Mesodermal cell (in vitro differentiated cells): ENCODE results near the gene KLHDC2. TPM values are rescaled to one million over a fixed set of nuclear protein-coding genes. Genes with fewer than 3 reads are reported as not detected.
A peak's percentile ranks its signal among the peaks of the same experiment; 100 is the strongest.
"Not testable (repeated sequence)": the region's sequence is repeated elsewhere in the genome, so short reads cannot be mapped to it uniquely, and the experiment has no call there.

ENCODE experiments used
- H3K27ac ChIP-seq: 2 replicates; pipeline ENCODE4 v1.7.0; 2013; ENCODE audit warnings: mild to moderate bottlenecking, low read depth, low read length, moderate library complexity; ENCODE audit not compliant: severe bottlenecking
- H3K36me3 ChIP-seq: 2 replicates; pipeline ENCODE4 v1.7.1; 2013; ENCODE audit warnings: mild to moderate bottlenecking, low read length, moderate library complexity; ENCODE audit not compliant: control insufficient read depth, insufficient read depth
- H3K4me1 ChIP-seq: one replicate; pipeline ENCODE4 v1.7.1; 2013; ENCODE audit warnings: mild to moderate bottlenecking, low read length; ENCODE audit not compliant: insufficient read depth, control insufficient read depth, poor library complexity, severe bottlenecking
- H3K4me3 ChIP-seq: 2 replicates; pipeline ENCODE4 v1.7.0; 2013; ENCODE audit warnings: low read length, control low read depth, mild to moderate bottlenecking; ENCODE audit not compliant: insufficient read depth, poor library complexity, severe bottlenecking; ENCODE audit errors: extremely low read depth
- H3K9me3 ChIP-seq: 2 replicates; pipeline ENCODE4 v1.7.1; 2013; ENCODE audit warnings: mild to moderate bottlenecking, low read length, moderate library complexity; ENCODE audit not compliant: control insufficient read depth
- WGBS, 2 experiments: methylation state at CpG; one replicate each; pipeline ENCODE4 v1.1.5; 2013; ENCODE audit warnings: missing lambda C conversion rate in 2 of 2; ENCODE audit not compliant: insufficient coverage in 2 of 2; 5-methylcytosine and 5-hydroxymethylcytosine counted together
- polyA plus RNA-seq, 2 experiments: library from polyadenylated mRNA; stranded (reverse); fragments of 50-300 nt; gene quantifications; one replicate each; pipeline ENCODE4 v1.2.3, GENCODE V29; 2013

The KLHDC2 gene, protein sequence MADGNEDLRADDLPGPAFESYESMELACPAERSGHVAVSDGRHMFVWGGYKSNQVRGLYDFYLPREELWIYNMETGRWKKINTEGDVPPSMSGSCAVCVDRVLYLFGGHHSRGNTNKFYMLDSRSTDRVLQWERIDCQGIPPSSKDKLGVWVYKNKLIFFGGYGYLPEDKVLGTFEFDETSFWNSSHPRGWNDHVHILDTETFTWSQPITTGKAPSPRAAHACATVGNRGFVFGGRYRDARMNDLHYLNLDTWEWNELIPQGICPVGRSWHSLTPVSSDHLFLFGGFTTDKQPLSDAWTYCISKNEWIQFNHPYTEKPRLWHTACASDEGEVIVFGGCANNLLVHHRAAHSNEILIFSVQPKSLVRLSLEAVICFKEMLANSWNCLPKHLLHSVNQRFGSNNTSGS
- polyA plus RNA-seq (2013, experiment 1 of 2): 86.1 TPM
- polyA plus RNA-seq (2013, experiment 2 of 2): 92.5 TPM

DNA sequence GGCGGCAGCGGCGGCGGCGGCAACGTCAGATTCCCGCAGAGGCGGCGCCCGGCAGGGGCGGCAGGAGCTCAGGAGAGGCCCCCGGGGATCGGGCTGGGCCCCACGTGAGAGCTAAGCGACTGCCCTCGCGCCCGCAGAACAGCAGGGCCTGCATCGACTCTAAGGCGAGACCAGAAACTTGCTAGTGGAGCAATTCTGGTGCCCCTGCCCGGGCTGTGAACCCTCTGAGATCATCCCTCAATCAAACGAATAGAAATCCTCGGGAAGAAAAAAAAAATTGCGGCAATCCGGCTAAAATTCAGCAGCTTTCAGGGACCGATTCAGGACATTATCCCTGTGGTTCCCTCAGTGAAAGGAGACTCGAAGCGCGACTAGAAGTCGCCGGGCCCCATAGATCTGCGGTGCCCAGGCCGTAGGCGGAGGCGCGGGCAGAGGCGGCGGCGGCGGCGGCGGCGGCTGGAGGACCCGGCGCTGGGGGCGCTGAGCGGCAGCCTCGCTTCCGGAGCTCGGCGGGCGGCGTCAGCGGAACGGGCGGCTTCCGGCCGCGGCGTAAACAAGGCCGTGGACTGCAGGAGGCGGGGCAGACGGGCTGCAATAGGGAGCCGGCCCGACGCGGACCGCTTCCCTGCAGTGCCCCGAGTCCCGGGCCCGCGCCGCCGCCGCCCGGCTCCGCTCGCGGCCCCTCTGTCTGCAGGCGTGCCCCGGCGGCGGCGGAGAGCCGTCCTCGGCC, at the start of gene KLHDC2:
Gene KLHDC2, plus strand, starts transcription at position 583 of the 730 bp plus-strand sequence. CDS start 316 bp downstream, outside the sequence.
- 0% methylated on average over 38 to 69 of the region's 86 CpGs for WGBS, 2 experiments
- Histone ChIP-seq H3K4me1 (peaks cover 14% of the 10 kb centered on the region), H3K27ac (peak within 1 kb of the TSS; percentile 98), H3K9me3 (no peaks in the 10 kb centered on the region), H3K36me3 (peaks cover 16% of the 10 kb centered on the region), H3K4me3 (peak within 1 kb of the TSS; percentile 93)

- no peaks in the 10 kb centered on the region for H3K4me1 ChIP-seq
- no peak overlapping the region for H3K27ac ChIP-seq
- H3K36me3 ChIP-seq: no peaks in the 10 kb centered on the region
- no peaks in the 10 kb centered on the region for H3K9me3 ChIP-seq
- no peak overlapping the region for H3K4me3 ChIP-seq
Measured at GRCh38 chr14:49720744-49721143, 47.2 kb upstream of the KLHDC2 start.

DNA sequence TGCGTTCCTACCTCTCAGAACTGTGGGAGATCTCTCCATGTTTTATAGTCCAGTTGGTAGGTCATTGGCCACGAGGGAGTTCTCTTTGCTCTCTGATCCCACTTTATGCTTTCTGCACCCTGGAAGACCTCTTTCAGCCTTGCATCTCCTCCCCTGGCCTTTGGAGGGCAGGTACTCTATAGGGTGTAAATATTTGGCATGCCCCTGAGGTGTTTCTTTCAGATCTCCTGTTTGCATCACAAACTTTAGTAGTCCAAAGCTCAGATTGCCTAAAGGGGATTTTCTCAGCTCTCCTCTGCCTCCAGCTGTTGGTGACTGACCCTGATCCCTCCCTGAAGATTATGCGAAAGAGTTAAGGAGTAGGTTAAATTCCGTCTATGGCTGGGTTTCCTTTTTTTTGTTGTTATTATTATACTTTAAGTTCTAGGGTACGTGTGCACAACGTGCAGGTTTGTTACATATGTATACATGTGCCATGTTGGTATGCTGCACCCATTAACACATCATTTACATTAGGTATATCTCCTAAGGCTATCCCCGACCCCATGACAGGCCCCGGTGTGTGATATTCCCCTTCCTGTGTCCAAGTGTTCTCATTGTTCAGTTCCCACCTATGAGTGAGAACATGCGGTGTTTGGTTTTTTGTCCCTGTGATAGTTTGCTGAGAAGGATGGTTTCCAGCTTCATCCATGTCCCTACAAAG, 46.1 kb upstream of the KLHDC2 start:
- not testable (repeated sequence) for H3K27ac ChIP-seq, H3K4me1 ChIP-seq, H3K9me3 ChIP-seq, H3K4me3 ChIP-seq, H3K36me3 ChIP-seq
- WGBS, 2 experiments: 59 to 86% methylated on average over 2 to 3 of the region's 9 CpGs

GRCh38 chr14:49727171-49727570, 40.8 kb upstream of the KLHDC2 start:
- no peaks in the 10 kb centered on the region for H3K4me1 ChIP-seq
- no peaks in the 10 kb centered on the region for H3K36me3 ChIP-seq
- no peak overlapping the region for H3K4me3 ChIP-seq
- no peaks in the 10 kb centered on the region for H3K9me3 ChIP-seq
- WGBS, 2 experiments: 88 to 92% methylated on average over 2 to 3 of the region's 5 CpGs
- H3K27ac ChIP-seq: no peak overlapping the region

DNA sequence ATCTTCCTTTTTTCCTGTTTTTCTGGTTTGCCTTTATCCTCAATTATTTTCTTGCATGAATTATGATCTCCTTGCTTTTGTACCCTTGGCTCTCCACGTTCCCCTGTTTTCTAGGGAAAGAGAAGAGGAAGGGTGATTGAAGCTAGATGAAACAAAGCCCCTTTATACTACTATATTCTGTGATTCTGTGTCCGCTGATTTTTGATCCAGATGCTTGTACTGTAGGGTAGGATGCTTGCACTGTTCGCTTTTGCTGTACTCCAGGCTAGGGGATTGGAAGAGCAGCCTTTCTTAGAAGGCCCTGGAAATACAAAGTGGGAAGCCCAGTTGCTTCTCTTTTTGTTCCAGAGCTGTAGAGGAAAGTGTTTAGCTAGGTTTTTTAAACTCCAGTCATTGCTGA, 35.1 kb upstream of the KLHDC2 start:
- Histone ChIP-seq H3K27ac (no peak overlapping the region), H3K9me3 (no peaks in the 10 kb centered on the region), H3K4me3 (no peak overlapping the region), H3K4me1 (no peaks in the 10 kb centered on the region), H3K36me3 (no peaks in the 10 kb centered on the region)
- 86 to 100% methylated on average over 1 of the region's 3 CpGs for WGBS, 2 experiments

DNA sequence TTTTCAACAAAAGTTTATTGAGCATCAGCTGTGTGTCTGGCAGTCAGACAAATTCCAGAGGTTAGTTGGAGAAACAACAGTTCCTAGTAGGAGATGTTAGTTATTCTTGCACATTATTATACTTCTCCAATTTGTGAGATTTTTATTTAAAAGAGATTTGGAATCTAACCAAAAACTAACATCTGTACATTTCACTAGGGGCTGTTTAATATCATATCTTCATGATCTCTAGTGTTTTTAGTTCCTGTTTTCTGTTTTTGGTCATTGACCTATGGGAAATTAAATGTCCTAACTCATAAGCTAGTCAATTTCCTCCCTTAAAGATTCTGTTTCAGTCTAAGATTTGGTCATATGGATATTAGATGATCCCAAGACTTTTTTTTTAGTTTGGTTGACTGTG, 34.1 kb upstream of the KLHDC2 start:
- no peak overlapping the region for H3K27ac ChIP-seq
- H3K9me3 ChIP-seq: no peaks in the 10 kb centered on the region
- H3K4me1 ChIP-seq: no peaks in the 10 kb centered on the region
- H3K4me3 ChIP-seq: no peak overlapping the region
- H3K36me3 ChIP-seq: no peaks in the 10 kb centered on the region

DNA sequence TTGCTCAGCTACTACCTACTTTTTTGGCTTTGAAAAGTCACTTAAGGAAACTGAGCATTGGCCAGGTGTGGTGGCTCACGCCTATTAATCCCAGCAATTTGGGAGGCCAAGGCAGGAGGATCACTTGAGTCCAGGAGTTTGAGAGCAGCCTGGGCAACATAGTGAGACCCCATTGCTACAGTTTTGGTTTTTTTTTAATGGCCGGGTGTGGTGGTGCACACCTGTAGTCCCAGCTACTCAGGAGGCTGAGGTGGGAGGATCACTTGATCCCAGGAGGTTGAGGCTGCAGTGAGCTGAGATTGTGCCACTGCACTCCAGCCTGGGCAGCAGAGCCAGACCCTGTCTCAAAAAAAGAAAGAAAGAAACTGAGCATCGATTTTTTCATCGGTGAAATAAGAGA, 32.3 kb upstream of the KLHDC2 start:
- not testable (repeated sequence) for H3K4me1 ChIP-seq, H3K4me3 ChIP-seq, H3K36me3 ChIP-seq, H3K9me3 ChIP-seq, H3K27ac ChIP-seq
- 75 to 78% methylated on average over 2 to 3 of the region's 4 CpGs for whole genome bisulfite sequencing, 2 experiments

DNA sequence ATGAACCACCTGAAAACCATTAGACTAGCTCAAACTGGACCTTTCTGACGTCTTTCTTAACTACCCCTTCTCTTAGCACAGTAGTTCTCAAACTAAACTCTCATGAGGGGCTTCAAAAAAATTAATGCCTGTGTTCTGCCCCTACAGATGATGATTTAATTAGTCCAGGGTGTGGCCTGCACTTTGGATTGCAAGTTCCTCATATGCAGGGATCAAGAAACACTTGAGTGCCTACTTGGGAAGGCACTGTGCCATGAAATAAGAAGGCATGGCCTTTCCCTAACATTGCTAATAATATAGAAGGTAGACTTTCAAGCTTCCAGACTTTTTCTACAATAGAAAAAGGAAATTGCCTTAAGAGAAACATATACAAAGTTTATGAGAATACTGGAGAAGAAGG, 22.8 kb upstream of the KLHDC2 start:
- H3K27ac ChIP-seq: no peak overlapping the region

DNA sequence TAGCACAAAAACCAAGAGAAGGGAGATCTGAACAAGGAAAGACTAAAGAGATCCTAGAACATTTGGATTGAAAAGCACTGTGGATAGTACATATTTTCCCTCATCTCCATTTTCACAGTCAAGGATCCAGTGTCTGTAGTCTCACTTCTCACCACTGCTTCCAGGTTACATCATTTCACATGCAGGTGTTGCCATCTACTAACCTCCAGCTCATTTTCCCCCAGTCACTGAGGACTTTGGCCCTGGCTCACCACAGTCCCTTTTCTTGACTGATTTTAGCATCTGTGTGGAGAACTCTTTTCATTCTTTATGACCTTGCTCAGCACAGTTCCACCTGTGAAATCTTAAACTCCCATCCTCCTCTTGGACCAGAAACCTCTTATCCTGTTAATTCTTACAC, 21.5 kb upstream of the KLHDC2 start:
- not testable (repeated sequence) for H3K36me3 ChIP-seq, H3K4me1 ChIP-seq, H3K4me3 ChIP-seq, H3K9me3 ChIP-seq, H3K27ac ChIP-seq

More for the DNA sequence above, 22.8 kb upstream of the KLHDC2 start:
- H3K4me1 ChIP-seq: no peaks in the 10 kb centered on the region
- 86 to 100% methylated on average over 1 of the region's 1 CpG for WGBS, 2 experiments
- H3K4me3 ChIP-seq: no peak overlapping the region
- H3K36me3 ChIP-seq: no peaks in the 10 kb centered on the region
- H3K9me3 ChIP-seq: no peaks in the 10 kb centered on the region

DNA sequence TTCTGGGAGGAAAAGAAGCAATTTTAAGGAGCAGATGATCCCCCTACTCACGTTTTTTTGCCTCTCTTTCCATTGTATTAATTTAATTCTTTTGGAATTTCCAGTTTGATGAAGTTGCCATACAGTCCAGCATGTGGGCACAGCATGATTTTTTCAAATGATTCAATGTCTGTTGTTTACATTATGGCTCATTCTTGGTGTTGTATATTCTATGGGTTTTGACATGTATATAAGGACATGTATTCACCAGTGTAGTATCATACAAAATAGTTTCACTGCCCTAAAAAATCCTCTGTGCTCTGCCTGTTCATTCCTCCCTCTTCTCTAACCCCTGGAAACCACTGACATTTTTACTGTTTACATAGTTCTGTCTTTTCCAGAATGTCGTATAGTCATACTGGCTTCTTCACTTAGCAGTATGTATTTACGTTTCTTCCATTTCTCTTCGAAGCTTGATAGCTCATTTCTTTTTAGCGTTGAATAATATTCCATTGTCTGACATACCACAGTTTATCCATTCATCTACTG, 13.3 kb upstream of the KLHDC2 start:
- no peaks in the 10 kb centered on the region for H3K36me3 ChIP-seq
- H3K9me3 ChIP-seq: no peaks in the 10 kb centered on the region
- WGBS, 2 experiments: 84 to 95% methylated on average over 2 to 4 of the region's 5 CpGs
- no peak overlapping the region for H3K4me3 ChIP-seq
- H3K27ac ChIP-seq: no peak overlapping the region
- H3K4me1 ChIP-seq: no peaks in the 10 kb centered on the region
